SU-DHL-6 (cell line): ENCODE results near the gene COL11A1.

Experiments used
- H2AFZ ChIP-seq: fragments of 200-600 bp; sonication (generic); 2 replicates; pipeline ENCODE4 v1.6.1; 2014; ENCODE audit warnings: low read depth, mild to moderate bottlenecking, moderate library complexity, mixed read lengths, antibody characterized with exemption, low read length; ENCODE audit not compliant: severe bottlenecking
- H3F3A ChIP-seq: fragments of 200-600 bp; shearing (Covaris generic); 2 replicates; pipeline ENCODE4 v1.6.0; 2016; ENCODE audit warnings: antibody characterized with exemption, mild to moderate bottlenecking; ENCODE audit not compliant: insufficient read depth
- H3K27ac ChIP-seq: fragments of 200-600 bp; sonication (generic); 2 replicates; pipeline ENCODE4 v1.5.1; 2016; ENCODE audit warnings: low read depth, mild to moderate bottlenecking, low read length, moderate library complexity, mixed read lengths
- H3K27me3 ChIP-seq: fragments of 200-600 bp; sonication (generic), shearing (Covaris generic); 2 replicates; pipeline ENCODE4 v1.6.0; 2014; ENCODE audit warnings: mild to moderate bottlenecking, low read length
- H3K36me3 ChIP-seq: fragments of 200-600 bp; sonication (generic); 2 replicates; pipeline ENCODE4 v1.6.1; 2014; ENCODE audit warnings: mild to moderate bottlenecking, low read length, mixed read lengths
- H3K4me2 ChIP-seq: fragments of 300-600, 200-600 bp; shearing (Covaris generic), sonication (generic); 2 replicates; pipeline ENCODE4 v1.6.0; 2014; ENCODE audit warnings: low read length, low read depth, mild to moderate bottlenecking; ENCODE audit not compliant: poor library complexity, severe bottlenecking
- H3K4me3 ChIP-seq: fragments of 200-600 bp; sonication (generic); 2 replicates; pipeline ENCODE4 v1.5.1; 2014; ENCODE audit warnings: antibody characterized with exemption, low read length, mild to moderate bottlenecking, mixed read lengths; ENCODE audit not compliant: insufficient read depth, poor library complexity, severe bottlenecking
- H3K79me2 ChIP-seq: fragments of 200-600 bp; sonication (generic); 2 replicates; pipeline ENCODE4 v1.6.1; 2014; ENCODE audit warnings: mild to moderate bottlenecking, low read length, moderate library complexity; ENCODE audit not compliant: insufficient read depth
- H3K9ac ChIP-seq: fragments of 200-600 bp; sonication (generic); 2 replicates; pipeline ENCODE4 v1.7.0; 2014; ENCODE audit warnings: mild to moderate bottlenecking, low read length
- H3K9me2 ChIP-seq: fragments of 200-600 bp; sonication (generic); replicated peaks from 2 replicates; pipeline ENCODE4 v1.6.1; 2014; ENCODE audit warnings: low read length; ENCODE audit not compliant: insufficient read depth
- H3K9me3 ChIP-seq: fragments of 200-600 bp; sonication (generic); 2 replicates; pipeline ENCODE4 v1.6.1; 2014; ENCODE audit warnings: low read length, mixed read lengths; ENCODE audit not compliant: insufficient read depth
- H4K20me1 ChIP-seq: fragments of 200-600 bp; sonication (generic); 2 replicates; pipeline ENCODE4 v1.6.1; 2014; ENCODE audit warnings: low read depth, mild to moderate bottlenecking, antibody characterized with exemption, low read length, moderate library complexity, mixed read lengths
- EZH2phosphoT487 ChIP-seq: fragments of 200-600 bp; sonication (generic), shearing (Covaris generic); conservative IDR thresholded peaks from 2 replicates; pipeline ENCODE4 v1.6.1; 2018; ENCODE audit warnings: mild to moderate bottlenecking, antibody characterized with exemption, low read length, moderate library complexity, mixed read lengths
- TF ChIP-seq, protein P1 (sequence below): fragments of 200-600 bp; sonication (generic); IDR thresholded peaks from one replicate; pipeline ENCODE4 v1.5.1; 2017; ENCODE audit warnings: antibody characterized with exemption, mild to moderate bottlenecking, low read length, moderate library complexity; ENCODE audit not compliant: insufficient read depth, poor library complexity, severe bottlenecking

Gene COL11A1

DNA sequence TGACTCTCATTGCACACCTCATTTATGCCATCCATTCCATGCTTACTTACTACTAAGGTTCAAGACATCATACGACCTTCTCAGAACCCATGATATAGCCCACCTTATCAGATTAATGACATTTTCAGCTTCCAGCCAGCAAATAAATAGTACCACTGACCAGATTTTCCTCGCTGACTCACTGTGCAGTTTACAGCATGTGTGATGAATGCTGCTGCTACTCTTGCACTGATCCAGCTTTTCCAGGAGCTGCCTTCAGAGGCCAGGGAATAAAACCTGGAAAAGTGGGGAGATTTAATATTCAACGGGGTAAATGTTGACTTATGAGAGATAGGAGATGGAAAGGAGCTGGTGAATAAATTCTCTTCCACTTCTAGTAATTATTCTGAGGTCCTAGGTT lies 247.1 kb downstream of the COL11A1 start:
- TF ChIP-seq, protein P1, sequence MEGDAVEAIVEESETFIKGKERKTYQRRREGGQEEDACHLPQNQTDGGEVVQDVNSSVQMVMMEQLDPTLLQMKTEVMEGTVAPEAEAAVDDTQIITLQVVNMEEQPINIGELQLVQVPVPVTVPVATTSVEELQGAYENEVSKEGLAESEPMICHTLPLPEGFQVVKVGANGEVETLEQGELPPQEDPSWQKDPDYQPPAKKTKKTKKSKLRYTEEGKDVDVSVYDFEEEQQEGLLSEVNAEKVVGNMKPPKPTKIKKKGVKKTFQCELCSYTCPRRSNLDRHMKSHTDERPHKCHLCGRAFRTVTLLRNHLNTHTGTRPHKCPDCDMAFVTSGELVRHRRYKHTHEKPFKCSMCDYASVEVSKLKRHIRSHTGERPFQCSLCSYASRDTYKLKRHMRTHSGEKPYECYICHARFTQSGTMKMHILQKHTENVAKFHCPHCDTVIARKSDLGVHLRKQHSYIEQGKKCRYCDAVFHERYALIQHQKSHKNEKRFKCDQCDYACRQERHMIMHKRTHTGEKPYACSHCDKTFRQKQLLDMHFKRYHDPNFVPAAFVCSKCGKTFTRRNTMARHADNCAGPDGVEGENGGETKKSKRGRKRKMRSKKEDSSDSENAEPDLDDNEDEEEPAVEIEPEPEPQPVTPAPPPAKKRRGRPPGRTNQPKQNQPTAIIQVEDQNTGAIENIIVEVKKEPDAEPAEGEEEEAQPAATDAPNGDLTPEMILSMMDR = no peak
- no peak for TF ChIP-seq EZH2phosphoT487
- H3K4me2 ChIP-seq = no peak overlapping the region
- no peak overlapping the region for H3K27ac ChIP-seq
- H3K9me2 ChIP-seq = no peaks in the 10 kb centered on the region
- H3K27me3 ChIP-seq = no peaks in the 10 kb centered on the region
- no peaks in the 10 kb centered on the region for H3K36me3 ChIP-seq
- no peak overlapping the region for H3K9ac ChIP-seq
- no peaks in the 10 kb centered on the region for H4K20me1 ChIP-seq
- H3K79me2 ChIP-seq = no peaks in the 10 kb centered on the region
- no peaks in the 10 kb centered on the region for H3K9me3 ChIP-seq
- H3K4me3 ChIP-seq = no peak overlapping the region
- no peaks in the 10 kb centered on the region for H3F3A ChIP-seq
- no peak overlapping the region for H2AFZ ChIP-seq

GRCh38 chr1:102858695-102859094 lies 249.6 kb downstream of the COL11A1 start:
- no peak overlapping the region for H2AFZ ChIP-seq

DNA sequence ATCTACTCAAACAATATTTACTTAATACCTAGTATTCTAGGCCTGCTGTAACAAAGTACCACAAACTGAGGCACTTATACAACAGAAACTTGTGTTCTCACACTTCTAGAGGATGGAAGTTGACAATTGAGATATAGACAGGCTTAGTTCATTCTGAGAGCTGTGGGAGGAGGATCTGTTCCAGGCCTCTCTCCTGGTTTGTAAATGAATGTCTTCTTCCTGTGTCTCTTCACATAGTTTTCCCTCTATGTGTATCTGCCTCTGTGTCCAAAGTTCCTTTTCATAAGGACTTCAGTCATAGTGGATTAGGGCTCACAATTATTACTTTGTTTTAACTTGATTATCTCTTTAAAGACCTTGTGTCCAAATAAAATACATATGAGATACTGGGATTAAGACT lies 251.1 kb downstream of the COL11A1 start:
- Histone ChIP-seq H3F3A (no peaks in the 10 kb centered on the region), H3K79me2 (no peaks in the 10 kb centered on the region), H3K36me3 (no peaks in the 10 kb centered on the region), H3K9ac (no peak overlapping the region), H4K20me1 (no peaks in the 10 kb centered on the region), H3K4me2 (no peak overlapping the region), H3K4me3 (no peak overlapping the region), H2AFZ (no peak overlapping the region), H3K9me3 (no peaks in the 10 kb centered on the region), H3K27me3 (no peaks in the 10 kb centered on the region), H3K27ac (no peak overlapping the region), H3K9me2 (no peaks in the 10 kb centered on the region)
- TF ChIP-seq, protein P1 = no peak

More at GRCh38 chr1:102858695-102859094, 249.6 kb downstream of the COL11A1 start:
- TF ChIP-seq EZH2phosphoT487 = no peak
- TF ChIP-seq, protein P1 = no peak
- Histone ChIP-seq H3K36me3 (no peaks in the 10 kb centered on the region), H3F3A (no peaks in the 10 kb centered on the region), H3K79me2 (no peaks in the 10 kb centered on the region), H4K20me1 (no peaks in the 10 kb centered on the region), H3K4me3 (no peak overlapping the region), H3K9me2 (no peaks in the 10 kb centered on the region), H3K9me3 (no peaks in the 10 kb centered on the region), H3K27ac (no peak overlapping the region), H3K4me2 (no peak overlapping the region), H3K27me3 (no peaks in the 10 kb centered on the region), H3K9ac (no peak overlapping the region)

- no peaks in the 10 kb centered on the region for H3K9me3 ChIP-seq
- no peaks in the 10 kb centered on the region for H3K9me2 ChIP-seq
- no peaks in the 10 kb centered on the region for H3K27me3 ChIP-seq
- no peaks in the 10 kb centered on the region for H3K36me3 ChIP-seq
- H3K4me2 ChIP-seq = no peak overlapping the region
- no peak overlapping the region for H3K4me3 ChIP-seq
- TF ChIP-seq EZH2phosphoT487 = no peak
- TF ChIP-seq, protein P1 = no peak
- H3K79me2 ChIP-seq = no peaks in the 10 kb centered on the region
- no peaks in the 10 kb centered on the region for H3F3A ChIP-seq
- no peak overlapping the region for H3K27ac ChIP-seq
- no peak overlapping the region for H2AFZ ChIP-seq
- H3K9ac ChIP-seq = no peak overlapping the region
- H4K20me1 ChIP-seq = no peaks in the 10 kb centered on the region
Measured at GRCh38 chr1:102853701-102854187, 254.6 kb downstream of the COL11A1 start.
